Measurements from ENCODE around the gene ASCL2. TPM values are rescaled to one million over a fixed set of nuclear protein-coding genes. Genes with fewer than 3 reads are reported as not detected.

Gene ASCL2
- total RNA-seq, 1 experiment from 2014 or later: 0.35 TPM

DNA sequence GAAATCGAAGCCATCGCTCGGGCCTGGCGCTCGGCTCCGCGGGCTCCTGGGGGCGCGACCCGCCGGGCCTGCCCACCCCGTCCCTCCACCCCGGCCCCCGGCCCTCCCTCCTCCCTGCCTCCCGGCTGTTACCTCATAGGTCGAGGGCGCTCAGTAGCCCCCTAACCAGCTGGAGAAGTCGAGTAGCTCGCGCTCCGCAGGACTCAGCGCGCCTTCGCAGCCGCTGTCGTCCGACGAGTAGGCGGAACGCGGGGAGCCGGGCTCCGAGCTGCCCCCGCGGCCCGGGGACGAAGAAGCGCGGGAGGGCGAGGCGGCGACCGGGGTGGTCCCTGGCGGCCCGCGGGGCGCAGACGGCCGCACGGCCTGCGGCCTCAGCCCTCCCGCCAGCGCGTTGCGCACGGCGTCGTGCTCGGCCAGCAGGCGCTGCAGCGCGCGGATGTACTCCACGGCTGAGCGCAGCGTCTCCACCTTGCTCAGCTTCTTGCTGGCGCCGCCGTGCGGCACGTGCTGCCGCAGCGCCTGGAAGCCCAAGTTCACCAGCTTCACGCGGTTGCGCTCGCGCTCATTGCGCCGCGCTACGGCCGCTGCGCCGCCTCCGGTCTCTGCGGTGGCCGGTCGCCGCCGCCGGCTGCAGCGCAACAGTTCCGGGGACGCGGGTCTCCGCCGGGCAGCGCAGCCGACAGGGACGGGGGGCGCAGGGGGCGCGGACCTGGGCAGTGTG, 627 bp downstream of the ASCL2 start:
- Histone ChIP-seq H2BK15ac (ENCODE audit: low read depth, low read length) (no peak overlapping the region), H4K5ac (ENCODE audit: insufficient read length, low read depth, low read length) (no peak overlapping the region), H3K23me2 (ENCODE audit: insufficient read length, low read depth, low read length, poor library complexity, severe bottlenecking) (peaks cover 7% of the 10 kb centered on the region), H3K23ac (ENCODE audit: insufficient read length, low read depth, low read length) (no peak overlapping the region), H4K91ac (ENCODE audit: insufficient read length, low read depth, low read length) (no peak overlapping the region), H3K14ac (ENCODE audit: insufficient read depth, low read length) (no peak overlapping the region), H3K56ac (ENCODE audit: insufficient read length, low read depth, low read length) (no peak overlapping the region), H2AFZ (ENCODE audit: low read length) (no peak overlapping the region), H2AK5ac (ENCODE audit: insufficient read length, low read length) (no peak overlapping the region), H3K4me2 (ENCODE audit: insufficient read depth, insufficient read length, low read length) (peak overlapping the region; percentile 13), H4K20me1 (ENCODE audit: control insufficient read depth, insufficient read depth, insufficient read length) (peaks cover 4% of the 10 kb centered on the region), H3K79me2 (ENCODE audit: insufficient read depth, low read length) (no peaks in the 10 kb centered on the region), H3K27ac (ENCODE audit: insufficient read length, low read depth, low read length) (no peak overlapping the region), H2BK12ac (ENCODE audit: insufficient read length, low read depth, low read length) (no peak overlapping the region), H3K27me3 (ENCODE audit: insufficient read depth, low read length) (peaks cover 32% of the 10 kb centered on the region; the same call in 1 of the 2 replicates), H3K9ac (ENCODE audit: extremely low read depth, insufficient read length, low read length) (no peak overlapping the region), H2BK5ac (ENCODE audit: insufficient read length, low read length) (no peak overlapping the region), H3T11ph (ENCODE audit: low read length) (no peak overlapping the region), H3K18ac (ENCODE audit: insufficient read length, low read depth, low read length) (no peak overlapping the region), H3K4ac (ENCODE audit: low read depth, low read length) (no peak overlapping the region), H2BK20ac (ENCODE audit: low read depth, low read length, poor library complexity, severe bottlenecking) (no peak overlapping the region), H4K8ac (replicated peaks; ENCODE audit: insufficient read length, low read depth, low read length) (no peak overlapping the region), H3K9me3 (ENCODE audit: control insufficient read depth, low read depth, low read length) (no peaks in the 10 kb centered on the region), H2BK120ac (ENCODE audit: low read depth, low read length, poor library complexity, severe bottlenecking) (no peak overlapping the region), H3K79me1 (ENCODE audit: insufficient read depth, low read depth, low read length, poor library complexity, severe bottlenecking) (no peaks in the 10 kb centered on the region), H3K4me1 (ENCODE audit: insufficient read depth, low read length) (no peaks in the 10 kb centered on the region)
- Mint-ChIP-seq H3K27ac (no peak overlapping the region), H3K36me3 (ENCODE audit: insufficient read depth in 1 of 3, low read depth in 3 of 3) (no peaks in the 10 kb centered on the region; a peak in 1 of 7 replicates), H3K4me1 (peaks cover 4 to 13% of the 10 kb centered on the region in 2 experiments), H3K9me3 (peaks cover 0 to 3% of the 10 kb centered on the region in 2 experiments; a peak in 4 of 5 replicates), H3K4me3 (peak overlapping the region; percentile 50 to 68; a peak in 3 of 5 replicates), H3K27me3 (ENCODE audit: low read depth) (peaks cover 93% of the 10 kb centered on the region)
- DNase-seq: peak; percentile 82
- TF ChIP-seq, protein P1, sequence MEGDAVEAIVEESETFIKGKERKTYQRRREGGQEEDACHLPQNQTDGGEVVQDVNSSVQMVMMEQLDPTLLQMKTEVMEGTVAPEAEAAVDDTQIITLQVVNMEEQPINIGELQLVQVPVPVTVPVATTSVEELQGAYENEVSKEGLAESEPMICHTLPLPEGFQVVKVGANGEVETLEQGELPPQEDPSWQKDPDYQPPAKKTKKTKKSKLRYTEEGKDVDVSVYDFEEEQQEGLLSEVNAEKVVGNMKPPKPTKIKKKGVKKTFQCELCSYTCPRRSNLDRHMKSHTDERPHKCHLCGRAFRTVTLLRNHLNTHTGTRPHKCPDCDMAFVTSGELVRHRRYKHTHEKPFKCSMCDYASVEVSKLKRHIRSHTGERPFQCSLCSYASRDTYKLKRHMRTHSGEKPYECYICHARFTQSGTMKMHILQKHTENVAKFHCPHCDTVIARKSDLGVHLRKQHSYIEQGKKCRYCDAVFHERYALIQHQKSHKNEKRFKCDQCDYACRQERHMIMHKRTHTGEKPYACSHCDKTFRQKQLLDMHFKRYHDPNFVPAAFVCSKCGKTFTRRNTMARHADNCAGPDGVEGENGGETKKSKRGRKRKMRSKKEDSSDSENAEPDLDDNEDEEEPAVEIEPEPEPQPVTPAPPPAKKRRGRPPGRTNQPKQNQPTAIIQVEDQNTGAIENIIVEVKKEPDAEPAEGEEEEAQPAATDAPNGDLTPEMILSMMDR (conservative IDR thresholded peaks at IDR 0.05): peak; percentile 33; the same call in 2 of the 3 replicates
- WGBS (ENCODE audit: extremely low coverage, insufficient read length, low lambda C conversion rate): no CpG with 5 or more reads among the region's 104 CpGs

All from H9 (cell line).